GM19395 (cell line): ENCODE results near the gene FAM120B.
A peak's percentile ranks its signal among the peaks of the same experiment; 100 is the strongest.
"Not testable (repeated sequence)": the region's sequence is repeated elsewhere in the genome, so short reads cannot be mapped to it uniquely, and the experiment has no call there.

Experiments used
- ATAC-seq: cut with Tn5 transposase; IDR thresholded peaks from one replicate; pipeline ENCODE4 v1.9.1; 2021; ENCODE audit warnings: mild to moderate bottlenecking, moderate library complexity; ENCODE audit not compliant: unreplicated experiment

The FAM120B gene

DNA sequence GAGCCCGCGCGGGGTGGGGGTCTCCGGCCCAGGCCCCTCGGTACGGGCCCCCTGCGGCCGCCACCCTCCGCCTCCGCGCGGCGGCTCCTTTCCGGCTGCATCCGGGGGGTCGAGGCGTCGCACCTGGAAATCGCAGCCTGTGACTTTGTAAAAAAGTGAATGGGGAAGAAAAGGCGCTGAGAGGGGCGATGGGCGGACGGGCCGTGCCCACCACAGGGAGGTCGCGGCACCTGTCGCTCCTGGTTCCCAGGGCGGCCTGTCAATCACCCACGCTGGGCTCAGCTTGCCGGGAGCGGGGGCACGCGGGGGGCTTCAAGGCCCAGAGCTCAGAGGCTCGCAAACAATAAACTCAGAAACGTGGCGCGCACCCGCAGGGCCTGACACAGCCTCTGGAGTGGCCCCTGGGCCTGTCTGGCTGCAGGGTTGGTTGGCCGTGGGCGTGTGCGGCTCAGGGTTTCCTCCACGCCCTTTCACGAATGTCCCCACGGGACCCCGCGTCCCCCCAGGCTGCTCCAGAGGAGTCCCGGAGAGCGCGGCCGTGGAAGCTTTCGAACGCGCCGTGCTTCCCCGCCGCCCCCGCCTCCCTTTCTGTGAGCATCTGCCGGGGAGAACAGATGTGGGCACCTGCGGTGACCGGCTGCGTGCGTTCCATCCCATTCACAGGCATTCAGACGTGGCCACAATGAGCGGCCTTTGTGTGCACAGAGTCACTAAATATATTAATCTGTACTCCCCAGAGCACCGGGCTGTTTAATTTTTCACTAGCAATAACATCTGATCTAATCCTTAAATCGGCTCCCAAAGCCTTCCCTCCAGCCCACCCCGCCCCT is 9.6 kb upstream of the FAM120B start:
- ATAC-seq: no peak

DNA sequence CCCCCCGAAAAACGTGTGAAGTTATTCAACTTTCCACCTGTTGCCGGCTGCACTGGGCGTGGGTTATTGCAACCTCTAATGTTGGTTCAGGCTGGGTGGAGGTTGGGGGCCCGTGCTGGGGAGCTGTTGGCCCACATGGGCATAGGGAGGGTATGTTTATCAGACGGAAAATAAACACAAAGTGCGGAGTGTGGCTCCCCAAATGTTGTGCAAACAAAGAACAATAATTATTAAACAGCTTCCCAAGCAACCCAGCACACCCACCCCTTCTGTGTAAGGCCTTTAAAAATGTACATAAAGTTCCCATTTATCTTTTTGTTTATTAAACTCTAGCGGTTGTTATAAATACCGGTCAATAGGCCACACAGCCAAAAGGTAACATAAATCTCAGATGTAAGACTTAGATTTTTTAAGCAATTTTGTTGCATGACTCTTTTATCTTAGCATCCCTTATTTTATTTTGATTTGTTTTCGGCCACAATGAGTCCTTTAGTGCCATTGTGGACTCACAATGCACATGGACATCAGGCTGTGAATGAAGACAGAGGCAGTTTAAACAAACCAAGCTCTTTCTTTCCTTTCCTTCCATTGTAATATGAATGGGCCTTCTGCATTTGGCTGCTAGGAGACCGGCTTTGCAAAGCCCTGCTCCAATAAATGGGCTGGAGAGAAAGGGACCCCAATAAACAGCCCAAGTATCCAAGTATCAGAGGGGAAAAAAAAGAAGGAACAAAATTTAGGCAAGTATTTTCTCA is 8.8 kb upstream of the FAM120B start:
- ATAC-seq: no peak

DNA sequence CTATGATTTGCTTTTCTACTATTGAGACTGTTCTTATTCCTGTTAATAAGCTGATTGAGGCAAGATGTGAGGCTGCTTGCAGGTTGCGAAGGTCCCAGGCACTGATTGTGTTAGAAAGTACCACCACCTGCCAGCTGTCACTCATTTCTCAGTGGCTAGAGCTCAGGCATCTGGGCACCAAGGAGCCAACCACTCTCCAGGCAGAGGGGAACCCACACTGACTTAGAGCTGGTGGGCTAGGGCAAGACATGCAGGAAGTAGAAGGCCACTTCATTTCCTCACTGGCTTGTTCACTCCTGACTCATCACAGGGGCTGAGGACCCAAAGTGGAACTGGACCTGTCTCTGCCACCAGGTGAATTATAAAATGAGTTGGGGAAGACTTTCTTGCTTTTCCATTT is 7.9 kb upstream of the FAM120B start:
- ATAC-seq: no peak

DNA sequence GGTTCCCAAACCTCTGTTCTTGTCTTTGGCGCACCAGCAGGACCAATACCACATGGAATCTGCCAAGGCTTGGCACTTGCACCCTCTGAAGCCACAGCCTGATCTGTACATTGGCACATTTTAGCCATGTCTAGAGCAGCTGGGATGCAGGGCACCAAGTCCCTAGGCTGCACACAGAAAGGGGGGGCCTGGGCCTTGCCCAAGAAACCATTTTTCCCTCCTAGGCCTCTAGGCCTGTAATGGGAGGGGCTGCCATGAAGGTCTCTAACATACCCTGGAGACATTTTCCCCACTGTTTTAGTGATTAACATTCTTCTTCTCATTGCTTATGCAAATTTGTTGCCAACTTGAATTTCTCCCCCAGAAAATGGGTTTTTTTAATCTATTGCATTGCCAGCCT is 5.4 kb upstream of the FAM120B start:
- ATAC-seq: no peak

DNA sequence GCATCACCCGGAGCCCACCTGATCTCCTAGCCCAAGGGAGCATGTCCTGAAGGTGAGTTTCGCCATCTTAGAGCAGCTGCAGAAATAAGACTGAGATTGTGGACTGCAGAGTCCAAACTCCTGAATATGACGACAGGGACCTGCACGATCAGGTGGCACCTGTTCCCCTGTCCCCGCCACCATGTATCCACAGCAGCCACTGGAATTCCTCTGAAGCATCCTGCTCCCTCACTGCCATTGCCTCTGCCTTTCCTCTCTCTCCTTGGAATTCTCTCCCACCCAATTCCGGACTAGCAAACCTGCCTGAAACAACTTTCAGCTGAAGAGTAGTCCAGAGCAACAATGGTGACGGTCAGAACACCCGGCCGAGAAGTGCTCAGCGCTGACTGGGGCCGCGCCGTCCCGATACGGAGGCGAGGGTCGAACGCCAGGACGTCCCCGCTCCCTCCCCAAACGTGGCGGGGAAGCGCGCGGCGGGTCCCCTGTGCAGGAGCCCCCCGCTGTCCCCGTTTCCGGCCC is 694 bp upstream of the FAM120B start:
- no peak for ATAC-seq

DNA sequence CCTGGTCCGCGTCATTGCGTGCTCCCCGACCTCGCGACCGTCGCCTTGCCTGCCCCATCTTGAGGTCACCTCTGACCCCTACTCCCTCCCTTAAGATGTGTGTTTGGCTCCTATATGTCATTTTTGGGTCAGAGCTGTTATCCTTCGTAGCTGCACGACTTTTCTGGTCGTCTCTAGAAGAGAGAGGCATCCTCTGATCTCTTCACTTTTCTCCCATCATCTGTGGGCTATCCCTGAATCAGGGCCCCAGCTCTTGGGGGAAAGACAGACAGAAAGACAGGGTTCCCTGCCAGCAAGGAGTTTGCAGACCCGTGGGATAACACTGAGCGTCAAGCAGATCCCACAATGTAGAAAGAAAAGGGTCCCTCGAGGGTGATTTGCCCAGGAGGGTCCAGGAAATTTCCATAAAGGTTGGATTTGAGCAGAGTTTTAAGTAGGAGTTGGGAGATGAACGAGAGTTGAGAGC is 555 bp downstream of the FAM120B start:
- peak; percentile 35 for ATAC-seq

DNA sequence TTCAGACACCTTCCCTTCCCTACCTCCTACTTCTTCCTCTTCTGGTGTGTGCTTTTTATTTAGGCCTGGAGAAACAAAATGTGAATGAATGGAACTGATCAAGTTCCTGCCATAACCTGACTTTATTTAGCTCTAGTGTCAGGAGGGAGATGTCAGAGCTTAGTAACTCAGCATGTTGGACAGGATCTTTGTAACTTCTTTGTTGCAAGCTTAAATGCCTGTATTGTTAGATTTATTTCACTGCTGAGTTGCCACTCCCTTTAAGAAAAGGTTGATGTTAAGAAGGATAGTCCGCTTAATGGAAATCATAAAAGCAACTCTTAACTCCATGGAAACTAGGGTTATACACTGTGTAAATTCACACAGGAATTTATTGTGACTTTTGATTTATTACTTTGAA is 2.2 kb downstream of the FAM120B start:
- no peak for ATAC-seq

DNA sequence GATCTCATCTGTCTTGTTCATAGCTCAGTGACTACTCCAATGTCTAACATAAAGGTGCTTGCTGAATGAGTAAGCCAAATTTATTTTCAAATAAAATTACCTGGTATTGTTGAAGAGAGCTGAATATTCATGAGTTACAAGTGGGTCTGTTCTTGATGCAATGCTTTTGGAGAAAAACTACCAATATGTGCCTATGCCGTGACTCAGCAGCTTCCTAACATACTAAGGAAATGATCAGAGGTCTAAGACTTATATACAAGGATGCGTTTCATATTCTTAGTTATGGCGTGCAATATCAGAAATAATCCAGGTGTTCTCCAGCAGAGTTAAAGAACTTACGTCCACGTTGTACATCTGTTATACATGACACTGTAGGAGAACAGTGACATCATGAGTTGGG is 5.1 kb downstream of the FAM120B start:
- no peak for ATAC-seq

DNA sequence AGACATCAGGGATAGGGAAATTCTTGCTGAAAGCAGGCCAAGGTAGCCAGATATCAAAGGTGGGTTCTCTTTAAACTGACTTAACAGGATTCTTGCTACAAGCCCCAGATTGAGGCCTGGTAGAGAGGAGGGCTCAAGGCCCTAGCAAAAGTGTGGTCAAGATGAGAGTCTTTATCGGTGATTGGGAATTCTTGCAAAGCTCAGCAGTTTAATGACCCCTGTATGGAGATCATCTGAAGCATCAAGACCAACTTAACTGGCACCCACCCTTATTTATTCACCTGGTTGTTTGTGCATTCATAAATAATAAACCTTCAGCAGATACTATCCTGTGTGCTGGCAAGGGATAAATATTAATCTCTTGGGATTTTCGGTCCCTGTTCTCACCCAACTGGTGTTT is 6.3 kb downstream of the FAM120B start:
- no peak for ATAC-seq

DNA sequence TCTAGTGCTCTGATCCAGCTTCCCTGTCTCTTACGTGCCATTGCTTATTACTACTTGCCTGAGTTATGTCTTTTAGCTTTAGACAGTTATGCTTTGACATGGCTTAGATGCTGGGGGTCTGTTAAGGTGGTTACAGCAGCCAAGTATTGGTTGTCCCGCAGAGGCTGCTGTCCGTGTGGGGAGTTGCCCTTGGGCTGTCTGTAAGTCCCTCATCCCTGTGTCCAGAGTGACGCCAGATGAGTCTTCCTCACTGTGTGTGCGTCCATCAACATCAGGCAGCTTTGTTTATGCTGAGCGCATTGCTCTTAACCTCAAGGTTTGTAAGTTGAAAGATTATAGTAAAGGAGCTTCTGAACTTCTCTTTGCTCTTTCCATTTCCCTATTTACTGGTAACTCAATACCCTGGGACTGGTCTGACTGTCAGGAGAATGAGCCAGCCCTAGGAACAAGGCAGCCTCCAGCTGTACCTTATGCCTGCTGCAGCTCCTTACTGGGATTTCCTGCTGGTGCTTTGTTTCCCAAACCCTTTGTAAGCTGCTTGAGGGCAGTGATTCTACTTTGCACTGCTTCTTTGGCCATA is 7.2 kb downstream of the FAM120B start:
- ATAC-seq: no peak

DNA sequence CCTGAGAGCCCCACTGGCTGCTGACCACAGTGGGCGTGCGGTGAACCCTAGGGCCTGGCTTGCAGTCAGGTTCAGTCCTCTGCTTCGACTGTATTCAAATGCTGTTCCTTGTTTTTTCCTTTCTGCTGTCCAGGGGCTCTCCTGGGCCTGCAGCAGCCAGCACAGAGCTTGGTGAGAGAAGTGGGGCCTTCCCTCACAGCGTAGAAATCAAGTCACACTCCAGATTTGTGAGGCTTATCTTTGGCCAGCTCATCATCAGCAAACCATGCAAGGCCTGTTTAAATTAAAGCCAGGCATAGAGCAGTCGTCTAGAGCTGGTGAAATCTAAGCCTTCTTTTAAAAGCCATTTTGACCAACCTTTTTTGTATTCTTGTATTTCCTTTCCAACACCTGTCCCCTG is 8.4 kb downstream of the FAM120B start:
- no peak for ATAC-seq

DNA sequence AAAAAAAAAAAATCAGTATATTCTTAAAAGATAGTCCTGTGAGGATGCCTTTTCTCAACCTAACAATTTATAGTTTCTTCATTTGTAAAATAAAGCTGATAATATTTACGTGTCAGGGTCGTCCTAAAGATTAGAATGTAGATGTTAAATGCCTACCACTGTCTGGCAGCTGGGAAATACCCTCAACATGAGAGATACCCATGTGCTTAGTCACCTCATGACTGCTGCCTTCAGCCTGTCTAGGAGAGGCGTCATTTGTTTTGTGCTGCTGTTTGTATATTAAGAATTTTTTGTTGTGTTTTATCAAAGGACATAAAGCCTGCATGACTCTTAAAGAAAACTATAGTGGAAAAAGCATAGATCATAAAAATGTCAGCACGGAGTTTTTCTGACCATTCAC is 9.5 kb downstream of the FAM120B start:
- ATAC-seq: no peak

DNA sequence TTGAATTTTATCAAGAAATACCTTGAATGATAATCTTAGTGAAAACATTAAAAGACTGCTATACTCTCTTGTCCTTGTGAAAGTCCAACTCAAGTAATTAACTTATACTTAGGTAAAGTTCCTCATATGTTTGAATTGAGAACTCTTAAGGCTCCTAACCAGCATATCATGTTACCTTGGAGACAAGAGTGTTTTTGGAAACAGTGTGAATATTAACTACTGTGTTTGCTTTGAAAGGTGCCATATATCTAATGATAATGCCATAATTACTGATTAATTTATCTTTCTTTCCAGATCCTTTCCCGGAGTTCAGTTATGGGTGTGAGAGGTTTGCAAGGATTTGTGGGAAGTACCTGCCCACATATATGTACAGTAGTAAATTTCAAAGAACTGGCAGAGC is 10.5 kb downstream of the FAM120B start:
- ATAC-seq: no peak

DNA sequence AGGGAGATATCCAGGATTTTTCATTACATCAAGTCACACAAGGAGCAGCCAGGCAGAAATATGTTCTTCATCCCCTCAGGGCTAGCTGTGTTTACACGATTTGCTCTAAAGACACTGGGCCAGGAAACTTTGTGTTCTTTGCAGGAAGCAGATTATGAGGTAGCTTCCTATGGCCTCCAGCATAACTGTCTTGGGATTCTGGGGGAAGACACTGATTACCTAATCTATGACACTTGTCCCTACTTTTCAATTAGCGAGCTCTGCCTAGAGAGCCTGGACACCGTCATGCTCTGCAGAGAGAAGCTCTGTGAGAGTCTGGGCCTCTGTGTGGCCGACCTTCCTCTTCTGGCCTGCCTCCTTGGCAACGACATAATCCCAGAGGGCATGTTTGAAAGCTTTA is 11.2 kb downstream of the FAM120B start:
- ATAC-seq: no peak

DNA sequence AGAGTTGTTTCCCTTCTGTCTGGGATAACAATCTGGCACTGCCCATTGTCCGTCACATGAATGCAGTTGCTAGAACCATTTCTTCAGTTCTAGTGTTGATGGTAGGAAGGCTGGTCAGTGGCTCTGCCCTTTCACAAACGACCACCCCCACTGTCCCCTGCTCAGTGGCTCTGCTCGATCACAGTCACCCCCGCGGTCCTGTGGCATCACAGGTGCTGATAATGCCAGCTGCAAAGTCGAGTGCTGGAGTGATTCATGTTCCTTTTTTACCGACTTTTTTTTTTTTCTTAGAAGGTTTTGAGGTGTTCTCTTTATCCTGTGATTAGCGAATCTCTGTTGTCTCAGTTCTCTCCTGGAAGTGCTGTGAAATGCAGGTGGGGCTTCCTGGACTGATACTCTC is 22.8 kb downstream of the FAM120B start:
- ATAC-seq: no peak

DNA sequence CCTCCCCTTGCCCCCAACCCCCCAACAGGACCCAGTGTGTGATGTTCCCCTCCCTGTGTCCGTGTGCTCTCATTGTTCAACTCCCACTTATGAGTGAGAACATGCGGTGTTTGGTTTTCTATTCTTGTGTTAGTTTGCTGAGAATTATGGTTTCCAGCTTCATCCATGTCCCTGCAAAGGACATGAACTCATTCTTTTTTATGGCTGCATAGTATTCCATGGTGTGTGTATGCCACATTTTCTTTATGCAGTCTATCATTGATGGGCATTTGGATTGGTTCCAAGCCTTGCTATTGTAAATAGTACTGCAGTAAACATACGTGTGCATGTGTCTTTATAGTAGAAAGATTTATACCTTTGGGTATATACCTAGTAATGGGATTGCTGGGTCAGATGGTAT is 28.6 kb downstream of the FAM120B start:
- not testable (repeated sequence) for ATAC-seq

DNA sequence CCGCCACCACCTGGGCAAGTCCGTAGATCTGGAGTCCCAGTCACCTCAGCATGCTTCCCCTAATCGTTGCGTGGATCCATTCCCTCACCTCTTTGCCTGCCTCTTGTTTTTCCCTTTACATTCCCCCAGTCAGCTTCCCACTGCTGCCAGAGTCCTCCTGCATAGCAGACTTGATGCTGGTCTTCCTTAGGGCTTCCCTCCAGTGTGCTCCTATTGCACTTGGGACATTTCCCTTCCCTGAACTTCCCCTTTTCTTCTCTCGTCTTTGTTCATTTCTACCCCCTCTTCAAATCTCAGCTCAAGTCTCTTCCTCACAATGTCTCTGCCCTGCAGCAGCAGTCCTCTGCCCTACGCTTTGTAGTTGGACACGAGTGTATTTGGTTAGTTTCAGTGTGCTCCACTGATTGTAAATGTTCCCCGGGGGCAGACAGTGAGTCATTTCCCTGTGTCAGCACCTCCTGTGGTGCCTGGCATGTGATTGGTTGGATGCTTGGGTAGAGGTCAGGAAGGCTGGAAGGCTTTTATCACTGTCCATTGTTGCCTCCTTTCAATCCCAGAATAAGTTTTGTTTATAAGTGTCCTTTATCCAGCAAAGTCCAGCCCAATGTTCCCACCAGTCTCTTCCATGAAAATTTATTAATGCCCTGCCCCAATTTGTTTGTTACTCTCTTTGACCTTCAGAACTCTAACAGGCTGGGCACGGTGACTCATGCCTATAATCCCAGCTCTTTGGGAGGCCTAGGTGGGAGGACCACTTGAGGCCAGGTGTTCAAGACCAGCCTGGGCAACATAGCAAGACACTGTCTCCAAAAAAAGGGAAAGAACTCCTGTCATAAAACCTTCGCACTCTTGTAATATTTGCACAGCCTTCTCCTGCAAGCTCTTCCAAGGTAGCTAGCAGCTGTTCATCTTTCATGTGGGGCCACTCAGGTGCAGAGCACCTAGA is 38.3 kb downstream of the FAM120B start:
- peak; percentile 37 for ATAC-seq

DNA sequence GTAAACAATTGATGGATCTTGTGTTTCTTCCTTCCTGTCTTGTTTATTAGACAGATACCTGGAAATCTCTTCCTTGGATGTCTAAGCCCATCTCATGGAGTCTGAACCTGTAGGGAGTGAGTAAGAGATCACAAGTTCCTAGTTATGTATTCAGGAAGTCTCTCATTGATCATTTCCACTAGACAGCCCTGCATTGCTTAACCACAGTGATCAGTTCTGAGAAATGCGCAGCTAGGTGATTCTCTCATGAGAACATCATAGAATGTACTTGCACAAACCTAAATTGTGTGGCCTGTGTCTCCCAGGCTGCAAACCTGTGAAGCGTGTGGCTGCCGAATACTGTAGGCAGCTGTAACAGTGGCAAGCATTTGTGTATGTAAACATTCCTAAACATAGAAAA is 39.1 kb downstream of the FAM120B start:
- peak; percentile 57 for ATAC-seq

DNA sequence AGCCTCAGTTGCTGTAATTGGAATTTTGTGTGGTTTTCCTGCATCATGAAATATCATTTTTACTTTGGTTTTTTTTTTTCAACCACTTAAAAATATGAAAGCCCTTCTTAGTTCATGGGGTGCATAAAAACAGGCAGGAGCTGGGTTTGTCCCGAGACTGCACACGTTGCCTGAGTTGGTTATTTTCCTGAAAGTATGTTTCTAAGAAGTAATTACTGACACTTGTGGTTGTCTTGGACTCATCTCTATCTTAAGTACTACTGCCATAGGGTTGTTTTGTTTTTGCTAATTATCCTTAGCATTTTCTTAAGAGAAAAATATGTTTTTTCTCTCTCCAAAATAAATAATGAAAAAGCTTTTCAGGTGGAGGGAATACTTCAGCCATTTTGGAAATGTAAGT is 40.1 kb downstream of the FAM120B start:
- no peak for ATAC-seq

DNA sequence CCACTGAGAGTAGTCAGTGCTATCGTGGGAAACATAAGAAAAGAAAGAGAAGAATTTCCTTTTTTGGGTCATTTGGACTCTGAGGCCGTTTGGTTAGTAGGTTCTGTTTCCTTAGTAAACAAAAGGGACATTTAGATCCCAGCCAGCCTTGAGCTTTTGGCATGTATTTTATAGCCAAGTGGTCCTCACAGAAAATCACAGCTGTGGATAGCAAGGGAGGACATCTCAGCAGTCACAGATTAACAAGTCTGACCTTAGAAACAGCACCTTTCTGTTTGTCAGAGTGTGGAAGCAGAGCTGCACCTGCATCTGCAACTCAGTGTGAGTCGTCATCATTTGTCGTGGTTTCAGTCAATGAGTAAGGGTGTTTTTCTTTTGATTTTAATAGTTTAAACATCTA is 40.5 kb downstream of the FAM120B start:
- ATAC-seq: peak; percentile 86

DNA sequence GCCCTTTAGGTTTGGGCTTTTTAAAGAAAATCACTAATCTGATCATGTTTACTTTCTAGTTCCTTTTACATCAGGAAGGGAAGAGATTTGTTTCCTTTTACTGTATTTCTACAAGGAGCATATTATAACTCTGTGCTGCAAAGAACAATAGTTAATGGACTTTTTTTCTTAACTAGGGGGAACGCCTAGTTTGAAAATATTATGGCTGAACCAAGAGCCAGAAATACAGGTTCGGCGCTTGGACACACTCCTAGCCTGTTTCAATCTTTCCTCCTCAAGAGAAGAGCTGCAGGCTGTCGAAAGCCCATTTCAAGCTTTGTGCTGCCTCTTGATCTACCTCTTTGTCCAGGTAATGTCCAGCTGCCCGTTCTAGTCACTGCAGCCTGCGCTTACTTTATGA is 41.4 kb downstream of the FAM120B start:
- no peak for ATAC-seq
